ENCODE data around the gene SLC6A6.

DNA sequence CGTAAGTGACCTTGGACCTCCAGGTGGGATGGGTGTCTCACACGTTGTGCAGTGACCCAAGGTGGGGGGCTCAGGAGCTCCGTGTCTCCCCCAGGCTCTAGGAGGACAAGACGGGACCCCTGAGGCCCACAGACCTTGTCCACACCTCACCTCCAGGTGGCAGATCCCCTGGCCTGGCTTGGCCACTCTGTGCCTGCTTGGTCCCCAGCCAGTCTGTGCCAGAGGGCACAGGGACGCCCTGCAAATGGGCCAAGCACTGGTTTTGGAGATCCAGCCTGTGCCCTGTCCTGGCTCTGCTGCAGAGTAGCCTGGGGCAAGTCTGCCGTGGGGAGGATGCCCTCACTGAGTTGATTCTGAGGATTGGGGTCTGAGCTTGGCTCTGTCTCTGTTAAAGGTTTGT is 14.0 kb downstream of the SLC6A6 start:
- TF ChIP-seq CTCF (optimal IDR thresholded peaks at IDR 0.05 in 1 of 3, IDR thresholded peaks at IDR 0.05 in 1 of 3, conservative IDR thresholded peaks at IDR 0.05 in 1 of 3; ENCODE audit: extremely low read depth in 1 of 3, insufficient read depth in 2 of 3, low read length in 3 of 3) (no peak), EZH2 (IDR thresholded peaks at IDR 0.05; ENCODE audit: low read length) (no peak)
